CD4-positive, alpha-beta T cell treated with Interleukin-1 beta for 1 hour (primary cell): ENCODE data around the gene COQ9.

Experiments used
- DNase-seq, 2 donors: peaks; one replicate each; pipeline ENCODE4 v3.0.0-alpha.2; 2020 to 2022

The COQ9 gene

GRCh38 chr16:57473906-57474305 lies 26.6 kb downstream of the COQ9 start:
- DNase-seq = no peak

GRCh38 chr16:57474671-57475661 lies 27.7 kb downstream of the COQ9 start:
- no peak for DNase-seq

GRCh38 chr16:57475711-57476339 lies 28.5 kb downstream of the COQ9 start:
- peak; percentile 65 to 77 for DNase-seq

- DNase-seq = no peak
Measured at GRCh38 chr16:57476546-57477410, 29.5 kb downstream of the COQ9 start.

- no peak for DNase-seq
Measured at GRCh38 chr16:57477531-57478202, 30.4 kb downstream of the COQ9 start.

GRCh38 chr16:57478396-57479204 lies 31.3 kb downstream of the COQ9 start:
- DNase-seq = no peak

- no peak for DNase-seq
Measured at GRCh38 chr16:57479205-57479975, 32.1 kb downstream of the COQ9 start.

GRCh38 chr16:57479976-57480753 lies 32.9 kb downstream of the COQ9 start:
- no peak for DNase-seq

- DNase-seq = no peak
Measured at GRCh38 chr16:57480754-57481230, 33.5 kb downstream of the COQ9 start.

- no peak for DNase-seq
Measured at GRCh38 chr16:57481421-57481820, 34.1 kb downstream of the COQ9 start.

GRCh38 chr16:57482845-57483545 lies 35.7 kb downstream of the COQ9 start:
- DNase-seq = no peak

- no peak for DNase-seq
Measured at GRCh38 chr16:57483725-57484514, 36.6 kb downstream of the COQ9 start.

- no peak for DNase-seq
Measured at GRCh38 chr16:57484515-57485005, 37.3 kb downstream of the COQ9 start.

GRCh38 chr16:57485091-57485915 lies 38.0 kb downstream of the COQ9 start:
- DNase-seq = no peak

GRCh38 chr16:57485916-57486857 lies 38.9 kb downstream of the COQ9 start, which contains the start of gene DOK4:
Gene DOK4, minus strand, starts transcription at chr16:57486493. Its CDS starts 6,986 bp downstream, at chr16:57479507.
- peak; percentile 75 to 81 for DNase-seq
